Heart left ventricle (tissue), 16 donors: ENCODE measurements around the gene NABP2. TPM values are rescaled to one million over a fixed set of nuclear protein-coding genes. Genes with fewer than 3 reads are reported as not detected.
"Not testable (repeated sequence)": the region's sequence is repeated elsewhere in the genome, so short reads cannot be mapped to it uniquely, and the experiment has no call there.

Experiments
- ATAC-seq, 4 donors: fragments of 200-7000 bp; cut with Tn5 transposase; one replicate each; pipeline ENCODE4 v1.9.1; 2020 to 2022; ENCODE audit warnings: moderate library complexity in 4 of 4, mild to moderate bottlenecking in 3 of 4, moderate number of reproducible peaks in 1 of 4
- DNase-seq, 5 donors: peaks; one replicate each; pipeline ENCODE4 v3.0.0-alpha.2; 2020
- H3K27ac ChIP-seq, 12 donors: fragments of 200-600 bp; sonication (generic) in 4 of 12; one replicate each; pipeline versions ENCODE4 v1.5.0 to v1.8.0; 2016 to 2022; ENCODE audit warnings: mild to moderate bottlenecking in 2 of 12
- H3K27me3 ChIP-seq, 9 donors: fragments of 200-600 bp; sonication (generic) in 2 of 9; one replicate each; pipeline versions ENCODE4 v1.5.1 to v1.8.0; 2016 to 2022; ENCODE audit warnings: mild to moderate bottlenecking in 3 of 9
- H3K36me3 ChIP-seq, 9 donors: fragments of 200-600 bp; sonication (generic) in 2 of 9; one replicate each; pipeline versions ENCODE4 v1.5.0 to v1.8.0; 2018 to 2022; ENCODE audit warnings: mild to moderate bottlenecking in 2 of 9
- H3K4me1 ChIP-seq, 12 donors: fragments of 200-600 bp; sonication (generic) in 4 of 12; one replicate each; pipeline versions ENCODE4 v1.5.0 to v1.8.0; 2016 to 2022; ENCODE audit warnings: mild to moderate bottlenecking in 3 of 12
- H3K4me3 ChIP-seq, 12 donors: fragments of 200-600 bp; sonication (generic) in 4 of 12; one replicate each; pipeline versions ENCODE4 v1.5.0 to v1.8.0; 2017 to 2022; ENCODE audit warnings: mild to moderate bottlenecking in 9 of 12, moderate library complexity in 4 of 12
- H3K9me3 ChIP-seq, 12 donors: fragments of 200-600 bp; sonication (generic) in 4 of 12; one replicate each; pipeline versions ENCODE4 v1.5.0 to v1.8.0; 2016 to 2022; ENCODE audit warnings: mild to moderate bottlenecking in 1 of 12
- POLR2A ChIP-seq, 2 donors: fragments of 450-650 bp; IDR thresholded peaks; one replicate each; pipeline ENCODE4 v1.6.1; 2017; ENCODE audit warnings: antibody characterized with exemption in 2 of 2, mild to moderate bottlenecking in 2 of 2, moderate library complexity in 2 of 2
- WGBS, 4 donors: extraction: QIAGEN DNeasy Blood & Tissue Kit in 2 of 4; methylation state at CpG; one replicate each; pipeline versions ENCODE4 v1.1.5 to v1.1.7; 2013 to 2018; 5-methylcytosine and 5-hydroxymethylcytosine counted together
- intact Hi-C, 10 donors: fragments of 100-400 bp; cut with DNase I; formaldehyde crosslinking; loops; one replicate each; pipeline versions ENCODE4 v1.11.1 to v1.14.2; 2022
- polyA plus RNA-seq, 2 donors: library from polyadenylated mRNA; stranded (reverse); fragments of 200-250 nt; gene quantifications; one replicate each; pipeline ENCODE4 v1.2.3, GENCODE V29; 2013
- total RNA-seq, 9 donors: library from RNA; depleted of rRNA in 2 of 9; stranded (reverse); fragments of >200 nt in 2 of 9; fragmentation: NEBNext Ultra II Directional in 3 of 9; extraction: Animal tissue kit (Norgen Biotek cat#: 25700) in 3 of 9; gene quantifications; one replicate each; pipeline versions ENCODE4 v1.1.0 to v1.2.4, GENCODE V29; 2016 to 2023
- TF ChIP-seq, protein P1 (sequence below), 12 donors: fragments of 200-600 bp; sonication (generic) in 4 of 12; IDR thresholded peaks; one replicate each; pipeline versions ENCODE4 v1.5.0 to v1.8.0; 2018 to 2022; ENCODE audit warnings: antibody characterized with exemption in 12 of 12, mild to moderate bottlenecking in 5 of 12
- donor health status: ischemic (EF 13 %, LVEDD 7.1; RV severe dilation, severe dysfunction).
- donor health status: healthy with polysubstance abuse.
- donor health status: DM: no; HTN: yes; CAD: no.
- donor health status: DM: no; HTN: no; CAD: no.
- donor health status: ischemic (EF 25% LVEDD 6.9; RV normal size, moderate dysfunction).
- donor health status: ischemic (EF 25% LVEDD 5.7; RV mildly dilated, moderate dysfunction).
- donor health status: healthy.
- donor health status: DM: yes; HTN: yes; CAD: no.
- donor health status: ischemic (EF 35%, LVEDD 5.7; RV mildly dilated, moderate dysfunction).
- donor health status: nonischemic (EF 11% LVEDD 7.7; RV severe dilation, severe dysfunction).
- donor health status: DM: yes; HTN: yes; CAD: no.
- donor health status: PGD.
- donor health status: ischemic (EF 29% LVEDD 5.4; RV normal size, mild dysfunction).
- donor health status: nonischemic (EF 23%, LVEDD 6.1; RV moderate dilation, normal function).

NABP2 gene
- total and polyA plus RNA-seq, 11 donors: 14.8 to 30.1 (median 20.7) TPM

DNA sequence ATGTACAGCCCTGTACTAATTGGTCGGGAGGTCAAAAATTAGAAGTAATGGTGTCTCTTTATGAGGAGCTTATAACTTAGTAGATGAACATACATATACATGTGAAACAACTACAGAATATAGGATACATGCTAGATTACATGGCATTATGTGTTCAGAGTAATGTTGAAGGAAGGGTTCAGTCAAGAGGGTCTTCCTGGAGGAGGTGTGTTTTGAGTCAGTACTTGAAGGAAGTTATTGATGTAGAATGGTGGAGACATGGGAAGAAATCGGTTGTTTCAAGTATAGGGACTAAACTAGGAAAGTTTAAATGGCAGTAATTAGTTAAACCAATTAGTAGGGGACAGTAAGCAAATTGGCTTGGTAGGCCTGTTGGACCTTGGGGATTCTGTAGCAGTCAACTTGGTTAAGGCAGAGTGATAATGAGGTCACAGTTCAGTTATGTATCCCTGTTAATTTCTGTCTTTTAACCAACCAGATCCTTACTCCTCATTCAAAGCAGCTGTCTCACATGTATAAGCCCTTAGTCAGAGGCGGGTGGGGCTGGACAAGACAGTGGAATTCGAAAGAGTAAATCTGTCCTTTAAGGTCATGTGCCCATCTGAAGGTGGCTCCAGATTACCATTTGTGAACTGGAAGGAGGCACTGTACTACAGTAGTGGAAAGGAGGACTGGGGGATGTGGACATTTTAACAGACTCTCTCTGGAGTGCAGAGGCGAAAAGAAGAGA is 37.5 kb downstream of the NABP2 start:
- peaks cover 0 to 4% (median 0%) of the 10 kb centered on the region in 9 donors for H3K36me3 ChIP-seq
- no peak for ATAC-seq
- TF ChIP-seq, protein P1, sequence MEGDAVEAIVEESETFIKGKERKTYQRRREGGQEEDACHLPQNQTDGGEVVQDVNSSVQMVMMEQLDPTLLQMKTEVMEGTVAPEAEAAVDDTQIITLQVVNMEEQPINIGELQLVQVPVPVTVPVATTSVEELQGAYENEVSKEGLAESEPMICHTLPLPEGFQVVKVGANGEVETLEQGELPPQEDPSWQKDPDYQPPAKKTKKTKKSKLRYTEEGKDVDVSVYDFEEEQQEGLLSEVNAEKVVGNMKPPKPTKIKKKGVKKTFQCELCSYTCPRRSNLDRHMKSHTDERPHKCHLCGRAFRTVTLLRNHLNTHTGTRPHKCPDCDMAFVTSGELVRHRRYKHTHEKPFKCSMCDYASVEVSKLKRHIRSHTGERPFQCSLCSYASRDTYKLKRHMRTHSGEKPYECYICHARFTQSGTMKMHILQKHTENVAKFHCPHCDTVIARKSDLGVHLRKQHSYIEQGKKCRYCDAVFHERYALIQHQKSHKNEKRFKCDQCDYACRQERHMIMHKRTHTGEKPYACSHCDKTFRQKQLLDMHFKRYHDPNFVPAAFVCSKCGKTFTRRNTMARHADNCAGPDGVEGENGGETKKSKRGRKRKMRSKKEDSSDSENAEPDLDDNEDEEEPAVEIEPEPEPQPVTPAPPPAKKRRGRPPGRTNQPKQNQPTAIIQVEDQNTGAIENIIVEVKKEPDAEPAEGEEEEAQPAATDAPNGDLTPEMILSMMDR (IDR thresholded peaks at IDR 0.05): no peak
- no peak for TF ChIP-seq POLR2A (IDR thresholded peaks at IDR 0.05)
- no peak for DNase-seq
- WGBS, 4 donors: 81 to 89% (median 83%) methylated on average over 5 of the region's 5 CpGs
- H3K4me1 ChIP-seq: peaks cover 6 to 31% (median 23%) of the 10 kb centered on the region in 12 donors
- no peak overlapping the region for H3K27ac ChIP-seq
- H3K4me3 ChIP-seq: no peak overlapping the region
- H3K9me3 ChIP-seq: no peaks in the 10 kb centered on the region
- no peaks in the 10 kb centered on the region for H3K27me3 ChIP-seq
- intact Hi-C loops: no loop called here

DNA sequence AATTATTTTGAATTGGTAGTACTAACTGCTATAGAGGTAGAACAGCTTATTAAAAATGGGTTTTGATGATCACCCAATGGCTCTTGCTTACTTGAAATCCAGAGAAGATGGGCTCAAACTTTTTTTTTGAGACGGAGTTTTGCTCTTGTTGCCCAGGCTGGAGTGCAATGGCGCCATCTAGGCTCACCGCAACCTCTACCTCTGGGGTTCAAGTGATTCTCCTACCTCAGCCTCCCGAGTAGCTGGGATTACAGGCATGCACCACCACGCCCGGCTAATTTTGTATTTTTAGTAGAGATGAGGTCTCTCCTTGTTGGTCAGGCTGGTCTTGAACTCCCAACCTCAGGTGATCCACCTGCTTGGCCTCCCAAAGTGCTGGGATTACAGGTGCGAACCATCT is 38.8 kb downstream of the NABP2 start:
- H3K9me3 ChIP-seq, H3K36me3 ChIP-seq, intact Hi-C loops, H3K27ac ChIP-seq, DNase-seq, ATAC-seq, H3K4me3 ChIP-seq, H3K27me3 ChIP-seq: not testable (repeated sequence)
- H3K4me1 ChIP-seq: peaks cover 0 to 28% (median 16%) of the 10 kb centered on the region in 12 donors
- 90 to 95% (median 91%) methylated on average over 7 of the region's 7 CpGs for WGBS, 4 donors

DNA sequence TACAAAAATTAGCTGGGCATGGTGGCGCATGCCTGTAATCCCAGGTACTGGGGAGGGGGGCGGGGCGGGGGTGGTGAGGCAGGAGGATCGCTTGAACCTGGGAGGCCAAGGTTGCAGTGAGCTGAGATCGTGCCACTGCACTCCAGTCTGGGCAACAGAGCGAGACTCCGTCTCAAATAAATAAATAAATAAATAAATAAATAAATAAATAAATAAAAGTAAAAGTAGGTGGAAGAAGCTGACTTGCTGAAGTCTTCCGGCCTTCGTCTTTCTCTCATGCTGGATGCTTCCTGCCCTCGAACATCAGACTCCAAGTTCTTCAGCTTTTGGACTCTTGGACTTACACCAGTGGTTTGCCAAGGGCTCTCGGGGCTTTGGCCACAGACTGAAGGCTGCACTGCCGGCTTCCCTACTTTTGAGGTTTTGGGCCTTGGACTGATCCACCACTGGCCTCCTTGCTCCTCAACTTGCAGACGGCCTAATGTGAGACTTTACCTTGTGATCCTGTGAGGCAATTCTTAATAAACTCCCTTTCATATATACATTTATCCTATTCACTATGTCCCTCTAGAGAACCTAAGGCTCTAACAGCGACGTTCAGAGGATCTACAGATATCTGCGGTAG is 42.0 kb downstream of the NABP2 start:
- H3K27ac ChIP-seq: peak overlapping the region; percentile 90 to 99 (median 96)
- intact Hi-C loops: loop anchor here in 2 of 10 donors (2.0 kb wide), 1 partner anchor 35 kb away; the partner anchor contains the start of gene CS (in 2 of the 2)
- ATAC-seq, H3K9me3 ChIP-seq, H3K27me3 ChIP-seq, DNase-seq: not testable (repeated sequence)
- H3K4me3 ChIP-seq: peak overlapping the region; percentile 56 to 91 (median 70)
- H3K4me1 ChIP-seq: peaks cover 0 to 47% (median 14%) of the 10 kb centered on the region in 12 donors
- 56 to 59% (median 57%) methylated on average over 16 of the region's 16 CpGs for WGBS, 4 donors
- H3K36me3 ChIP-seq: peaks cover 0 to 27% (median 22%) of the 10 kb centered on the region in 9 donors

DNA sequence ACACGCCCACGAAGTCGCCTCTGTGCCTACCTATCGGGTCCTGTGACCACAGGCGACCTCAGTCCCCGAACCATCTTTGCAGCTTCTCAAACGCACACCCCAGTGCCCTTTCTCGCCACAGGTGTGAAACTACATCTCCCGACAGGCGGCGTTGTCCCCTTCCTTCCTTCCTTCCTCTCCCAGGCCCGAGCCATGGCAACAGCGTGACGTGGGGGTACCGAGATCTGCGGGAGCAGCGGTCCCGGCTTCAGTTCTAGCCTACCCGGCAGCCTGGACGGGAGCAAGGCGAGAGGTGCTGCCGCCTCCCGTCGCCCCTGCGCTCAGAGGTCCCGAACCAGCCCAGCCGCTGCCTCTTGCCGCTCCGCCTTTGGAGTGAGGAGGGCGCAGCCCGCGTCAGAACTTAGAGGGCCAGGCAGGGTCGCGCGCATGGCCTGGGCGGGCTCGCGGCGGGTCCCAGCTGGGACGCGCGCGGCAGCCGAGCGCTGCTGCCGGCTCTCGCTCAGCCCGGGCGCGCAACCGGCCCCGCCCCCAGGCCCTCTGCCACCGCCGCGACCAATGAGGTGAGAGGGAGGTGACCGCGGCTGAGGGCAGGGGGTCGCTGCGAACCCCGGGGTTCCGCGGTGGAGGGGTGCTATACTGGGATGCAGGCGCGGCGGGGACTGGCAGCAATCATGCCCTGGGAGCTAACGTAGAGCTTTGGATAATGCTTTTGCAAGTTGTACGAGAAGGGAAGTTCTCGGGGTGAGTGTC is 42.7 kb downstream of the NABP2 start, which contains the start of gene COQ10A:
Gene COQ10A (plus strand): TSS at position 250 of the 750 bp plus-strand sequence. CDS start 177 bp downstream, at position 427.
- Histone ChIP-seq H3K9me3 (no peaks in the 10 kb centered on the region), H3K4me1 (peaks cover 0 to 48% (median 16%) of the 10 kb centered on the region in 12 donors), H3K27me3 (no peaks in the 10 kb centered on the region), H3K27ac (peak within 1 kb of the TSS; percentile 90 to 99 (median 96)), H3K4me3 (peak within 1 kb of the TSS; percentile 56 to 91 (median 70)), H3K36me3 (peaks cover 0 to 33% (median 28%) of the 10 kb centered on the region in 9 donors)
- 0% methylated on average over 32 to 68 of the region's 68 CpGs for WGBS, 4 donors
- DNase-seq (peak; percentile 91 to 95 (median 92)), ATAC-seq (peak; percentile 62 to 94 (median 90))
- intact Hi-C loops: loop anchor here in 2 of 10 donors (2.0 kb wide), 1 partner anchor 34 kb away; the partner anchor contains the start of gene CS (in 2 of the 2)
- peak; percentile 36 to 96 for TF ChIP-seq POLR2A (IDR thresholded peaks at IDR 0.05)
- TF ChIP-seq, protein P1 (IDR thresholded peaks at IDR 0.05): peak; percentile 51 to 87 (median 65)
